Measurements from ENCODE around the gene DIABLO.

The DIABLO gene

DNA sequence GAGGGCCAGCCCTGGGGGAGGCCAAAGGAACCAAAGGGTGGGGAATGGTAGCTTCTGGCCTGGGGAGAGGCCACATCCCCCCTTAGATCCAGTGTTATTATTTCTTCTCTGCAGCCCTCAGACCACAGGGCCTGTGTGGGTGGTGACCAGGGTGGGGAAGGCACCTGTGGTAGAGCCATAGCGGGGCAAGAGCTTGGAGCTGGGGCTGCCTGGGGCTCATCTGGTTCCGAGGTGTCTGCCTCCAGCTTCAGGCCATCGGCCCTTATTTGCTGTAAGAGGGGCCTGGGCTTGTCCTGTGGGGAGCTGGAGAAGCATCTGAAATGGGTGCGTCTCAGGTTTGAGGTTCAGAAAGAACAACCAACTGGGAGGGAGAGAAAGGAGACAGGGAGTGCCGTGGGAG lies 24.5 kb downstream of the DIABLO start:
- Histone ChIP-seq H3K4me1 (ENCODE audit: control insufficient read depth, insufficient read depth, low read length, poor library complexity, severe bottlenecking) (no peaks in the 10 kb centered on the region), H3K9me3 (ENCODE audit: control insufficient read depth, low read length) (no peaks in the 10 kb centered on the region)
- WGBS, 2 experiments (ENCODE audit: insufficient coverage in 2 of 2): 93 to 94% methylated on average over 3 to 5 of the region's 5 CpGs

DNA sequence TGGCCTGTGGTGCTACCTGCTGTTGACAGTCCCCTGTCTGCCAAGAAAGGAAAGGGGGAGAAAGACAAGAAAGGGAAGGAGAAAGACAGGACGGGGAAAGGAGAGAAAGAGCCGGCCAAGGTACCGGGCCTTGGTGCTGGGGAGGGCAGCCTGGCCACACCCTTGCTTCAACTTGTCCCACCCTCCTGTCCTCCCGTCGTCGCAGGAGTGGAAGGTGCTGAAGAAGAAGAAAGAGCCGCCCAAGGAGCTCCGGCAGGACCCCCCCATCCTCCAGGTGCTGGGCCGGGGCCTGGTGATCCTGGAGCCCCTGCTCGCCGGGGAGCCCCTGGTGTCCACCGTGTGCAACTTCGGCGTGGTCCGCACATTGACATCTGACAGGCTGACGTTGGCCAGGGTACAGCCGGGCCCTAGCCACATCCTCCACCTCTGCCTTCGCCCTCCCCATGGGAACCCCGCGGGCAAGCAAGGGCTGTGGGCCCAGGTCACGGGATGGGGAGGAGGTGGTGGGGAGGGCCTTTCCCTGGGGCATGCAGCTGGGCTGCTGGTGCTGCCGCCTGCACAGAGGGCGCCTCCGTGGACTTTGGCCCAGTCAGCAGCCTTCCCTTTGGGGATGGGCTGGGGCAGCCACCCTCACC lies 25.2 kb downstream of the DIABLO start:
- Histone ChIP-seq H3K27ac (ENCODE audit: low read depth, low read length, severe bottlenecking) (no peak overlapping the region), H3K36me3 (ENCODE audit: control insufficient read depth, insufficient read depth, low read length) (no peaks in the 10 kb centered on the region), H3K9me3 (ENCODE audit: control insufficient read depth, low read length) (no peaks in the 10 kb centered on the region), H3K4me3 (ENCODE audit: extremely low read depth, insufficient read depth, low read length, poor library complexity, severe bottlenecking) (no peak overlapping the region), H3K4me1 (ENCODE audit: control insufficient read depth, insufficient read depth, low read length, poor library complexity, severe bottlenecking) (no peaks in the 10 kb centered on the region)
- 77 to 86% methylated on average over 14 to 15 of the region's 24 CpGs for WGBS, 2 experiments (ENCODE audit: insufficient coverage in 2 of 2)

More for the DNA sequence above, 24.5 kb downstream of the DIABLO start:
- H3K27ac ChIP-seq (ENCODE audit: low read depth, low read length, severe bottlenecking): no peak overlapping the region
- H3K36me3 ChIP-seq (ENCODE audit: control insufficient read depth, insufficient read depth, low read length): no peaks in the 10 kb centered on the region
- H3K4me3 ChIP-seq (ENCODE audit: extremely low read depth, insufficient read depth, low read length, poor library complexity, severe bottlenecking): no peak overlapping the region

DNA sequence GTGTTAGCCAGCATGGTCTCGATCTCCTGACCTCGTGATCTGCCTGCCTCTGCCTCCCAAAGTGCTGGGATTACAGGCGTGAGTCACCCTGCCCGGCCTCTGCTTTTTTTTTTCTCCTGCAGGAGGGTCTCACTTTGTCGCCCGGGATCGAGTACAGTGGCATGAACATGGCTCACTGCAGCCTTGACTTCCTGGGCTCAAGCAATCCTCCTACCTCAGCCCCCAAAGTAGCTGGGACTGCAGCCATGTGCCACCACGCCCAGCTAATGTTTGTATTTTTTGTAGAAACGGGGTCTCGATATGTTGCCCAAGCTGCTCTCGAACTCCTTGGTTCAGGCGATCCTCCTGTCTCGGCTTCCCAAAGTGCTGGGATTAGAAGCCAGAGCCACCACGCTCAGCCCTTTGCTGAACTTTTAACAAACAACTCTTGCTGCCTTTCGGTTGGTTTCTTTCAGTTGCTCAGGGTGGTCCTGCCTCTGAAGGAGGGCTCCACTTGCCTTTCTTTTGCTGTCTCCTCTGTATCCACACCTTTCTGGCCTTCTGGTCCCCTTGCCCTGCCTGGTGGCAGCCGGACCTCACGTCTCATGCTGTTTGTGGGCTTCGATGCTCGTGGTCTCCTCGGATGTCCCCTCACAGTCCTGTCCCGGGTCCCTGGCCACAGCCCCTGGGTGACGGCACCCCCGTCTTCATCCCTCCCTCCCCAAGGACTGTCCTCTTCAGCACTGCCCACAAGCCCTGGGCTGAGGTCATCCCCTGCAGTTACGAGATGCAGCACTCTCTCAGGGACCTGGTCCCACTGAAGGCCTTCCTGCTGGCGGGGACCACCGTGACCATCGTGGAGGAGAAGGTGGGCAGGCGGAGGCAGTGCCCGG lies 26.1 kb downstream of the DIABLO start:
- 89 to 92% methylated on average over 23 to 24 of the region's 29 CpGs for WGBS, 2 experiments (ENCODE audit: insufficient coverage in 2 of 2)
- H3K36me3 ChIP-seq (ENCODE audit: control insufficient read depth, insufficient read depth, low read length): no peaks in the 10 kb centered on the region
- H3K4me3 ChIP-seq (ENCODE audit: extremely low read depth, insufficient read depth, low read length, poor library complexity, severe bottlenecking): no peak overlapping the region
- H3K4me1 ChIP-seq (ENCODE audit: control insufficient read depth, insufficient read depth, low read length, poor library complexity, severe bottlenecking): no peaks in the 10 kb centered on the region
- H3K27ac ChIP-seq (ENCODE audit: low read depth, low read length, severe bottlenecking): no peak overlapping the region
- peaks cover 7% of the 10 kb centered on the region for H3K9me3 ChIP-seq (ENCODE audit: control insufficient read depth, low read length)

DNA sequence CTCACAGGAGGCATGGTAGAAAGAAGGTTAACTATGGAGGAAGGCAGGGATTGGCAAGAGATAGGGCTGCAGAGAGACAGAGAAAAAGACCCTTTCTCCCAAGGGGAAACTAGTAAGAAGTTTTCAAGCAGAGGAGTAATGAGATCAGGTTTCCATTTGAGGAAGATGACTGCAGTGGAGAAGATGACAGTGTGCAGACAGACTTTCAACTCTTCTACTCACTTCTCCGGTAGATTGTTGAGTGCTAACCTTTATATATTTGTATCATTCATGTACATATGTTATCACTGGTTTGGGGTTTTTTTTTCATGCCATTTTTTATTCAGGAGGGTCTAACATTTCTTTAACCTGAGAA lies 28.3 kb downstream of the DIABLO start:
- H3K4me1 ChIP-seq (ENCODE audit: control insufficient read depth, insufficient read depth, low read length, poor library complexity, severe bottlenecking): no peaks in the 10 kb centered on the region
- peaks cover 10% of the 10 kb centered on the region for H3K9me3 ChIP-seq (ENCODE audit: control insufficient read depth, low read length)
- no peaks in the 10 kb centered on the region for H3K36me3 ChIP-seq (ENCODE audit: control insufficient read depth, insufficient read depth, low read length)
- no peak overlapping the region for H3K4me3 ChIP-seq (ENCODE audit: extremely low read depth, insufficient read depth, low read length, poor library complexity, severe bottlenecking)
- no CpG with 5 or more reads among the region's 1 CpG for WGBS, 2 experiments (ENCODE audit: insufficient coverage in 2 of 2)
- H3K27ac ChIP-seq (ENCODE audit: low read depth, low read length, severe bottlenecking): no peak overlapping the region

DNA sequence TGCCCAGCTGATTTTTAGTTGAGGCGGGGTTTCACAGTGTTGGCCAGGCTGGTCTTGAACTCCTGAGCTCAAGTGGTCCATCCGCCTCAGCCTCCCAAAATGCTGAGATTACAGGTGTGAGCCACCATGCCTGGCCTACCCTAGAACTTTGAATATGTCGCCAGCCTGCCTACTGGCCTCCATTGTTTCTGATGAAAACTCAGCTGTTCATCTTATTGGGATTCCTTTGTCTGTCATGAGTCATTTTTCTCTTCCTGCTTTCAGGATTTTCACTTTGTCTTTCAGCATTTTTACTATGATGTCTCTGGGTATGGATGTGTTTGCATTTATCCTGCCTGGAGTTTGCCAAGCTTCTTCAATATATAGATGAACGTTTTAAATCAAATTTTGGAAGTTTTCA lies 30.4 kb downstream of the DIABLO start:
- H3K27ac ChIP-seq (ENCODE audit: low read depth, low read length, severe bottlenecking): no peak overlapping the region
- no peaks in the 10 kb centered on the region for H3K36me3 ChIP-seq (ENCODE audit: control insufficient read depth, insufficient read depth, low read length)
- H3K9me3 ChIP-seq (ENCODE audit: control insufficient read depth, low read length): peaks cover 10% of the 10 kb centered on the region
- 88 to 90% methylated on average over 3 of the region's 4 CpGs for WGBS, 2 experiments (ENCODE audit: insufficient coverage in 2 of 2)
- H3K4me1 ChIP-seq (ENCODE audit: control insufficient read depth, insufficient read depth, low read length, poor library complexity, severe bottlenecking): no peaks in the 10 kb centered on the region
- no peak overlapping the region for H3K4me3 ChIP-seq (ENCODE audit: extremely low read depth, insufficient read depth, low read length, poor library complexity, severe bottlenecking)

DNA sequence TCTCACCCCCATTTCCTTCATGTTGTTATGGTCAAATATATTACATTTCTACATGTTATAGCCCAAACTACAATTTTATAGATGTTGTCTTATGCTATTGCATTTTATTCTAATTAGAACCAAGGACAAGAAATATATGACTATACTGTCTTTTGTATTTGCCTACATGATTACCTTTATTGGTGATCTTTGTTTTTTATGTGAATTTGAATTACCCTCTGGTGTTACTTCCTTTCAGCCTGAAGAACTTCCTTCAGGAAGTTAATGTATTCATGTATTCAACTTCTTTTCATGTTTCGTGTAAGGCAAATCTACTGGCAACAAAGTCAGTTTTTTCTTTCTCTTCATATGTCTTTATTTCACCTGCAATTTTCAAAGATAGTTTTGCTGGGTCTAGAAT lies 31.0 kb downstream of the DIABLO start:
- no peaks in the 10 kb centered on the region for H3K4me1 ChIP-seq (ENCODE audit: control insufficient read depth, insufficient read depth, low read length, poor library complexity, severe bottlenecking)
- H3K27ac ChIP-seq (ENCODE audit: low read depth, low read length, severe bottlenecking): no peak overlapping the region
- H3K9me3 ChIP-seq (ENCODE audit: control insufficient read depth, low read length): peaks cover 10% of the 10 kb centered on the region
- no peaks in the 10 kb centered on the region for H3K36me3 ChIP-seq (ENCODE audit: control insufficient read depth, insufficient read depth, low read length)
- WGBS, 2 experiments (ENCODE audit: insufficient coverage in 2 of 2): no CpG with 5 or more reads among the region's 1 CpG
- no peak overlapping the region for H3K4me3 ChIP-seq (ENCODE audit: extremely low read depth, insufficient read depth, low read length, poor library complexity, severe bottlenecking)

DNA sequence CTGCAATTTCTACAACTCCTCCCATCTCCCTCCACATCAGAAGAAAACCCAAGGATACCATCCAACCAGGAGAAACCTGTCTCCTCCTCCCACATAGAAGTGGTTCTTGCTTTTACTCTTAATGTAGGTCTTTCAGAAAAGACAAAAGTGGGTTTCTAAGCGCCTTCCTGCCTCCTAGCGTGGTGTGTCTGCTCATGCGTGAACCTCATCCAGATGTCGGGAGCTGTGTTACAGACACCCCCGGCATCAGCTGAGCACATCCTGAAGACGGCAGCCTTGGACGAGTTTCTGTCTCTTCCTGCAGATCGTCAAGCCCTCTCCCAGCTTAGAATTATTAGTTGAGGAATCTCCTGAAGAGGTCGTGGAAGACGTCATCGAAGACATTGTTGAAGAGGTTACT lies 33.4 kb downstream of the DIABLO start:
- H3K9me3 ChIP-seq (ENCODE audit: control insufficient read depth, low read length): peaks cover 10% of the 10 kb centered on the region
- WGBS, 2 experiments (ENCODE audit: insufficient coverage in 2 of 2): 89 to 93% methylated on average over 10 to 11 of the region's 11 CpGs
- H3K4me1 ChIP-seq (ENCODE audit: control insufficient read depth, insufficient read depth, low read length, poor library complexity, severe bottlenecking): no peaks in the 10 kb centered on the region
- no peaks in the 10 kb centered on the region for H3K36me3 ChIP-seq (ENCODE audit: control insufficient read depth, insufficient read depth, low read length)
- H3K4me3 ChIP-seq (ENCODE audit: extremely low read depth, insufficient read depth, low read length, poor library complexity, severe bottlenecking): no peak overlapping the region
- H3K27ac ChIP-seq (ENCODE audit: low read depth, low read length, severe bottlenecking): no peak overlapping the region

DNA sequence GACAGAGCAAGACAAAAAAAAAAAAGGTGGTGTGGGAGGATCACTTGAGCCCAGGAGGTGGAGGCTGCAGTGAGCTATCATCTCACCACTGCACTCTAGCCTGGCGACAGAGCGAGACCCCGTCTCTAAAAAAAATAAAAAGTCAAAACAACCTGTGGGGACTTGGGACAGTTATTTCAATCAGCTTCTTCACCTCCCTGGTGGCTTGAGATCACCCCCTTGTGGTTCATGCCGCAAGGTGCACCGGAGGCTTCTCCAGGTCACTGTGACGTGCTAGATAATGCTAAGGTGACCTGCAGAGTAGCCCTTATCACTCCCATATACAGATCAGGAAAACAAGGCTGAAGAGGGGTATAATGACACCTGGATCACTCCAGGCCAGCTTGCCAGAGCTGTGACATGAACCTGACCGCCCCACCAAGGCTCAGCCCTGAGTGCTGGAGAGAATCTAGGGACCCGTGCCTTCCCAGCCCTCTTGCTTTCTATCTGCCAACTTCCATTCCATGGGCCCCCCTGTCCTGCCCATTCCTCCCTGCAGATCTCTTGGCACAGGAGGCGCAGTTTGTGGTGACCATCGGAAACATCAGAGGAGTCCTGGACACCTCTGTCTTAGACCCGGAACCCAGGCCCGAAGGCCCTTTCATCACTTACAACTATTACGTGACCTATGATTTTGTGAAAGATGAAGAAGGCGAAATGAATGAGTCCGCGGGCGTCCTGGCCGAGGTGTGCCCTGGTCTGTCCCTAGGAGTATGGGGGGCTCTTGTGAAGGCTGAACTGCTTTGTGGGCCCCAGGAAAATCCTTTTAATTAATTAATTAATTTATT lies 34.8 kb downstream of the DIABLO start:
- no peaks in the 10 kb centered on the region for H3K4me1 ChIP-seq (ENCODE audit: control insufficient read depth, insufficient read depth, low read length, poor library complexity, severe bottlenecking)
- no peak overlapping the region for H3K27ac ChIP-seq (ENCODE audit: low read depth, low read length, severe bottlenecking)
- H3K9me3 ChIP-seq (ENCODE audit: control insufficient read depth, low read length): peaks cover 10% of the 10 kb centered on the region
- 53 to 82% methylated on average over 9 to 12 of the region's 18 CpGs for WGBS, 2 experiments (ENCODE audit: insufficient coverage in 2 of 2)
- H3K4me3 ChIP-seq (ENCODE audit: extremely low read depth, insufficient read depth, low read length, poor library complexity, severe bottlenecking): no peak overlapping the region
- H3K36me3 ChIP-seq (ENCODE audit: control insufficient read depth, insufficient read depth, low read length): no peaks in the 10 kb centered on the region

DNA sequence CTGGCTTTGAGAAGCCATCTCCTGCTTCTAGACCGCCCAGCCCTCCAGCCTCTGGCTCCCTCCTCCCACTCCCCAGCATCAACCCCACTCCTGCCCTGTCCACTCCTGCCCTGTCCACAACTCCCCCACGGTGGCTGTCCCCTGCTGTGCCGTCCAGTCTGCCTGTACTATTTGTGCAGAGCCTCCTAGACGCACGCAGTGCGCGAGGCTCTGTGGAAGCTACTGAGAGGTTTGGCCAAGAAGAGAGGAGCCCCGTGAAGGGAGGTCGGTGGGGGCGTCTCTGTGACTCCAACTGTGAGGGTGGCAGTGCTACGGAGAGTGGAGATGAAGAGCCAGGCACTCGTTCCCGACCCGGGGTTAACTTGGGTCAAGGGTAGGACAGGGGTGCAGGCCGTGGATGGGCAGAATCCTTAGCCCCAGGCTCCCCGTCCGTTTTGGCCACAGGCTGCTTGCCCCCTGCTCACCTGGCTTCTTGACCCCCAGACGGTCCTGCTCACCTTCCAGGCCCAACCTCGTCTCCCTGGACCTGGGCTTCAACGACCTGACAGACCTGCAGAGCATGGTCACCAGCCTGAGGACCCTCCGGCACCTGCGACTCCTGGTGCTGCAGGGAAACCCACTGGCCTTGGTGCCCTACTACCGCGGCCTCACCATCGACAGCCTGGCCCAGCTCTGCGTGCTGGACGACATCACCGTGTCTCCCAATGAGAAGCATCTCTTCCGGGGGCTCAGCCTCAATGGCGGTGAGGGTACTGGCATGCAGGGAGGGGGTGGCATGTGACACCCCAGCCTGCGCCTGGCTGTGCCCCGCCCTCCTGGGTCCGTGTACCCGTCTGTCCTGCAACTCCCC lies 36.0 kb downstream of the DIABLO start:
- Histone ChIP-seq H3K36me3 (ENCODE audit: control insufficient read depth, insufficient read depth, low read length) (no peaks in the 10 kb centered on the region), H3K4me3 (ENCODE audit: extremely low read depth, insufficient read depth, low read length, poor library complexity, severe bottlenecking) (no peak overlapping the region), H3K27ac (ENCODE audit: low read depth, low read length, severe bottlenecking) (no peak overlapping the region), H3K4me1 (ENCODE audit: control insufficient read depth, insufficient read depth, low read length, poor library complexity, severe bottlenecking) (no peaks in the 10 kb centered on the region), H3K9me3 (ENCODE audit: control insufficient read depth, low read length) (peaks cover 5% of the 10 kb centered on the region)
- 92% methylated on average over 21 to 31 of the region's 34 CpGs for WGBS, 2 experiments (ENCODE audit: insufficient coverage in 2 of 2)

DNA sequence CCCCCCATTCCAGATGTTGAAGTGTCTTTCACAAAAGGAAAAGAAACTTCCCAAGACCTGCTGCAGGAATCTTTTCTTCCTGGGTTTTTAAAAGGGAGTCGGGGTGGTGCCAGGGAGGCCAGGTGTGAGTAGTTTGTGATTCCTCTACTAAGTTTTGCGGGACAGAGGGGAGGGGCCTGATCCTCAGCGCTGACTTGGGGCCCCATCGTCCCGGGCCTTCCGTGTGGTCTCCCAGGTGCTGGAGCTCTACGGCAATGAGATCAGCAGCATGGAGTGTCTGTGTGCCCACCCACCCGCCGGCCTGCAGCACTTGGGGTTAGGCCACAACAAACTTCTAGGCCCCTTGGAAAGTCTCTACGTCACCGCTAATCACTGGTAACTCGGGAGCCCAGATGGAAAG lies 38.4 kb downstream of the DIABLO start:
- Histone ChIP-seq H3K27ac (ENCODE audit: low read depth, low read length, severe bottlenecking) (no peak overlapping the region), H3K4me1 (ENCODE audit: control insufficient read depth, insufficient read depth, low read length, poor library complexity, severe bottlenecking) (no peaks in the 10 kb centered on the region), H3K4me3 (ENCODE audit: extremely low read depth, insufficient read depth, low read length, poor library complexity, severe bottlenecking) (no peak overlapping the region), H3K36me3 (ENCODE audit: control insufficient read depth, insufficient read depth, low read length) (no peaks in the 10 kb centered on the region), H3K9me3 (ENCODE audit: control insufficient read depth, low read length) (no peaks in the 10 kb centered on the region)
- 86 to 90% methylated on average over 11 to 12 of the region's 12 CpGs for WGBS, 2 experiments (ENCODE audit: insufficient coverage in 2 of 2)

Measured in mesodermal cell (in vitro differentiated cells).